ENCODE measurements around the gene SRSF4. TPM values are rescaled to one million over a fixed set of nuclear protein-coding genes. Genes with fewer than 3 reads are reported as not detected.

SRSF4 gene
- total and polyA plus RNA-seq, 10 of the 15 experiments (the other 5 are each of a cell fraction or from before 2014, with no cell fraction given) = 17.2 to 107 (median 78.6) TPM

DNA sequence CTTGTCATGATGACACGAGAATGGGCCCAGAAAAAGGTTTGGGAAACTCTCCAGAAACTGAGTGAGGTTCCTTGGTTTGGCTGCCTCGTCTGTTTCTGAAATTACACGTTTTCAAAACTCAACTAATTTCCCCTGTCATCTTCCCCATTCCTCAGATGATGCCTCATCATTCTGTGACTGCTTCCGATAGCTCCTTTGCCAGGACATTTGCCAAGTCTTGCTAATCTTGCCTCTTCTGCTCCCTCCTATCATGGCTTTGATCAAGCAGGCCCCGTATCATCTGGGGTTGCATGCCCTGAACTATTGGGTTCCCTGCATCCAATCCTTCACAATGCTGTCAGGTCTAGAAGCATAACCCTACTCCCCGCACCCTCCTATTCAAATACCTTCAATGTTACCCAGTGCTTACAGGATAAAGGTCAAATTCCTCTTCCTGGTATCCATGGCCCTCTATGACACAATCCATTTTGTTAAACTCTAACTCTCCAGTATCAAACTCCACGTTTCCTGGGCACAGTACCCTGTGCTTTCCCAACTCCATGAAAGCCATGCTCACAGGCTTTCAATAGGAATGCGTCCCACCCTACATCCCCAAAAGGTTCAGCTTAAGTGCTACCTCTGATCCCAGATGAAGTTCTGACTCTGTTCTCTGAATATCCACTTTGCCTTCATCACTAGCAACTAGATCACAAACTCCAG, 35.8 kb downstream of the SRSF4 start:
- WGBS (ENCODE audit: insufficient coverage, insufficient replicate concordance, low lambda C conversion rate, missing lambda C conversion rate) = 90% methylated on average over 8 of the region's 8 CpGs
- ChIA-PET RAD21 (ENCODE audit: unreplicated experiment) (interaction anchor here (0.6 kb wide), 1 partner anchor 38 kb away, joined by 3 read pairs; no protein-coding TSS in a partner anchor), POLR2A (no interaction called here), CTCF (no interaction called here), SMC1A (ENCODE audit: uncharacterized antibody, unreplicated experiment) (no interaction called here)
- Histone ChIP-seq H3K4me3 (no peak overlapping the region), H3K27me3 (replicated peaks in 1 of 2; ENCODE audit: control insufficient read depth in 2 of 2, insufficient read depth in 2 of 2, low read length in 1 of 2) (no peaks in the 10 kb centered on the region), H3K79me2 (ENCODE audit: control insufficient read depth, insufficient read depth, low read length) (no peaks in the 10 kb centered on the region), H3K27ac (ENCODE audit: control insufficient read depth, insufficient read depth) (no peak overlapping the region), H3K4me1 (ENCODE audit: control insufficient read depth, insufficient read depth, low read length) (no peaks in the 10 kb centered on the region), H3K9ac (ENCODE audit: control insufficient read depth, insufficient read depth, low read length) (no peak overlapping the region), H3K9me3 (replicated peaks; ENCODE audit: control insufficient read depth, insufficient read depth, low read length) (no peaks in the 10 kb centered on the region), H2AFZ (ENCODE audit: control insufficient read depth, low read depth, low read length) (no peak overlapping the region), H3K4me2 (ENCODE audit: control insufficient read depth, insufficient read depth) (no peak overlapping the region), H3K36me3 (ENCODE audit: control insufficient read depth in 2 of 2, insufficient read depth in 2 of 2, low read length in 1 of 2) (peaks cover 20 to 31% of the 10 kb centered on the region in 2 experiments), H4K20me1 (ENCODE audit: control insufficient read depth, insufficient read depth) (no peaks in the 10 kb centered on the region)
- FAIRE-seq (no peak), DNase-seq (ENCODE audit: low read depth, low spot score) (no peak), ATAC-seq (no peak)
- TF ChIP-seq PAX8 (IDR thresholded peaks at IDR 0.05) = no peak
- no peak for TF ChIP-seq NRF1 (conservative IDR thresholded peaks at IDR 0.05; ENCODE audit: low read depth, low read length)
- TF ChIP-seq POLR2A (IDR thresholded peaks at IDR 0.05; ENCODE audit: low read depth, low read length) = peak; percentile 61
- TF ChIP-seq ZBTB40 (IDR thresholded peaks at IDR 0.05; ENCODE audit: borderline replicate concordance) = no peak
- in situ Hi-C loops (cut with MboI) = no loop called here
- intact Hi-C loops (cut with micrococcal nuclease; ENCODE audit: unreplicated experiment) = no loop called here
- no TSS peak for BruUV-seq (replicated peaks)

Data from GM12878 (cell line).